DOHH2 (cell line): Measurements from ENCODE around the gene CLIP3.

Source experiments
- H3F3A ChIP-seq: fragments of 200-600 bp; sonication (generic), shearing (Covaris generic); 2 replicates; pipeline ENCODE4 v1.6.0; 2016; ENCODE audit warnings: antibody characterized with exemption, mild to moderate bottlenecking; ENCODE audit not compliant: control insufficient read depth, insufficient read depth
- H3K27ac ChIP-seq: fragments of 200-600 bp; sonication (generic); 2 replicates; pipeline ENCODE4 v1.5.1; 2014; ENCODE audit warnings: low read depth, mild to moderate bottlenecking, low read length, moderate library complexity
- H3K27me3 ChIP-seq: fragments of 200-600 bp; sonication (generic); 2 replicates; pipeline ENCODE4 v1.6.1; 2014; ENCODE audit warnings: mild to moderate bottlenecking, low read length, mixed read lengths; ENCODE audit not compliant: control insufficient read depth
- H3K36me3 ChIP-seq: fragments of 200-600 bp; sonication (generic); 2 replicates; pipeline ENCODE4 v1.6.1; 2014; ENCODE audit warnings: mild to moderate bottlenecking, low read length, moderate library complexity, mixed read lengths; ENCODE audit not compliant: control insufficient read depth
- H3K4me1 ChIP-seq: fragments of 200-600 bp; sonication (generic); 2 replicates; pipeline ENCODE4 v1.6.1; 2014; ENCODE audit warnings: mild to moderate bottlenecking, low read length, mixed read lengths; ENCODE audit not compliant: control insufficient read depth
- H3K4me2 ChIP-seq: fragments of 200-600 bp; sonication (generic); 2 replicates; pipeline ENCODE4 v1.6.0; 2014; ENCODE audit warnings: mild to moderate bottlenecking, low read length, moderate library complexity
- H3K4me3 ChIP-seq: fragments of 200-600 bp; sonication (generic); 2 replicates; pipeline ENCODE4 v1.5.1; 2014; ENCODE audit warnings: mild to moderate bottlenecking, low read length, mixed read lengths
- H3K79me2 ChIP-seq: fragments of 200-600 bp; sonication (generic); 2 replicates; pipeline ENCODE4 v1.6.1; 2014; ENCODE audit warnings: mild to moderate bottlenecking, low read length, mixed read lengths; ENCODE audit not compliant: control insufficient read depth
- H3K9me2 ChIP-seq: fragments of 200-600 bp; sonication (generic); replicated peaks from 2 replicates; pipeline ENCODE4 v1.6.1; 2014; ENCODE audit warnings: mild to moderate bottlenecking, low read length, mixed read lengths; ENCODE audit not compliant: control insufficient read depth
- H3K9me3 ChIP-seq: fragments of 200-600 bp; sonication (generic); 2 replicates; pipeline ENCODE4 v1.6.1; 2014; ENCODE audit warnings: antibody characterized with exemption, low read length, mixed read lengths; ENCODE audit not compliant: control insufficient read depth, insufficient read depth
- H4K20me1 ChIP-seq: fragments of 200-600 bp; sonication (generic); 2 replicates; pipeline ENCODE4 v1.6.0; 2014; ENCODE audit warnings: low read depth, mild to moderate bottlenecking, antibody characterized with exemption, low read length, moderate library complexity; ENCODE audit not compliant: control insufficient read depth, insufficient read depth
- CTCF ChIP-seq: fragments of 200-600 bp; sonication (generic); IDR thresholded peaks from one replicate; pipeline ENCODE4 v1.5.1; 2014; ENCODE audit warnings: antibody characterized with exemption, mild to moderate bottlenecking, low read depth, low read length; ENCODE audit not compliant: poor library complexity, severe bottlenecking
- EZH2phosphoT487 ChIP-seq: fragments of 200-600 bp; sonication (generic); IDR thresholded peaks from 2 replicates; pipeline ENCODE4 v1.6.1; 2017; ENCODE audit warnings: borderline replicate concordance, mild to moderate bottlenecking, antibody characterized with exemption, low read length, moderate library complexity, mixed read lengths

The CLIP3 gene

DNA sequence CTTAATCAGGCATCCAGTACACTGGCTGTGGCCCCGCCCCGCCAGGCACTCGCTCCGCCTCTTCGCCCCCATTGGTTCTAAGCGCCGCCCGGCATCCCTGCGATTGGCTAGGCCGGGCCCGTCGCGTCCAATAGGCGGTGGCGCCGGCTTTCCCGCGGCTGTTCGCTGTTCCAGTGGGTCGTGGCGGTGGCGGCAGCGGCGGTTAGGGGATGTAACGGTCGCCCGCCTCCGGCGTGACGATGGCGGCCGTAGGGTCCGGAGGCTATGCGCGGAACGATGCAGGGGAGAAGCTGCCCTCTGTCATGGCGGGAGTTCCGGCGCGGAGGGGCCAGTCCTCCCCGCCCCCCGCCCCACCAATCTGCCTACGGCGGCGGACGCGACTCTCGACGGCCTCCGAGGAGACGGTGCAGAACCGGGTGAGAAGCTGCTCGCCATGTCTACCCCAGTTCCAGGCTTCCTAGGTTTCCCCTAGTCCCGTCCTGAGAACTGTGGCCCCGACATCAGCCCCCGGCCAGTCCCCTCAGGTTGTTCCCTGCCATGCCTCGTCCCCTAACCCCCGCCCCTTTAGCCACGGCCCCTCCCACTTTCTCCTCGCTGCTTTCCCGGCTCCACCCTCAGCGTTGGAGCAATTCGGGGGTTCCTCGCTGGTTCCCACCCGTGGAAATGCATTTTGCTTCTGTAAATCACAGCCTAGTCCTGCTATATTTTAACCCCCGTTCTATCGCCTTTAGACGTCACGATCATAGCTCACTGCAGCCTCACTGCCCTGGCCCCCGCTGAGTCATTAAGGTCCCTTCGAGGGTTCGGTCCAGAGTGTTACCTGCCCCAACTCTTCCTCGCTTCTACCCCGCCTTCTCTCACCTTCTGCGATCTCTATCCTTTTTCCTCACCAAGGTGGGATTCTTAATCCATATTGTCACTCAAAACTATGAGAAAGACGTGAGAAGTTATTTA lies 22.3 kb upstream of the CLIP3 start, which contains the start of gene WDR62:
Gene WDR62 (plus strand): TSS at position 165 of the 954 bp plus-strand sequence. CDS start 75 bp downstream, at position 240.
- peaks cover 27% of the 10 kb centered on the region for H3K4me1 ChIP-seq
- no peaks in the 10 kb centered on the region for H3K9me2 ChIP-seq
- TF ChIP-seq EZH2phosphoT487 (no peak), CTCF (no peak)

GRCh38 chr19:36054119-36054732 lies 21.6 kb upstream of the CLIP3 start, which contains the start of gene THAP8:
Gene THAP8, minus strand, starts transcription at chr19:36054285. Its CDS starts 68 bp downstream, at chr19:36054217.
- H3K9me3 ChIP-seq: no peaks in the 10 kb centered on the region
- H3K4me1 ChIP-seq: peaks cover 27% of the 10 kb centered on the region
- H3K27me3 ChIP-seq: no peaks in the 10 kb centered on the region
- peak within 1 kb of the TSS; percentile 88 for H3K4me3 ChIP-seq
- H3K36me3 ChIP-seq: peaks cover 34% of the 10 kb centered on the region
- H3K27ac ChIP-seq: peak within 1 kb of the TSS; percentile 88
- TF ChIP-seq EZH2phosphoT487: no peak
- peak; percentile 56 for TF ChIP-seq CTCF
- no peaks in the 10 kb centered on the region for H3F3A ChIP-seq
- H3K9me2 ChIP-seq: no peaks in the 10 kb centered on the region
- H4K20me1 ChIP-seq: peaks cover 4% of the 10 kb centered on the region
- peak within 1 kb of the TSS; percentile 73 for H3K4me2 ChIP-seq
- H3K79me2 ChIP-seq: peaks cover 54% of the 10 kb centered on the region

More for the DNA sequence above, 22.3 kb upstream of the CLIP3 start, which contains the start of gene WDR62:
- Histone ChIP-seq H3K27me3 (no peaks in the 10 kb centered on the region), H4K20me1 (peaks cover 4% of the 10 kb centered on the region), H3K9me3 (no peaks in the 10 kb centered on the region), H3F3A (no peaks in the 10 kb centered on the region), H3K36me3 (peaks cover 42% of the 10 kb centered on the region), H3K27ac (peak within 1 kb of the TSS; percentile 88), H3K79me2 (peaks cover 62% of the 10 kb centered on the region), H3K4me2 (peak within 1 kb of the TSS; percentile 73), H3K4me3 (peak within 1 kb of the TSS; percentile 88)

DNA sequence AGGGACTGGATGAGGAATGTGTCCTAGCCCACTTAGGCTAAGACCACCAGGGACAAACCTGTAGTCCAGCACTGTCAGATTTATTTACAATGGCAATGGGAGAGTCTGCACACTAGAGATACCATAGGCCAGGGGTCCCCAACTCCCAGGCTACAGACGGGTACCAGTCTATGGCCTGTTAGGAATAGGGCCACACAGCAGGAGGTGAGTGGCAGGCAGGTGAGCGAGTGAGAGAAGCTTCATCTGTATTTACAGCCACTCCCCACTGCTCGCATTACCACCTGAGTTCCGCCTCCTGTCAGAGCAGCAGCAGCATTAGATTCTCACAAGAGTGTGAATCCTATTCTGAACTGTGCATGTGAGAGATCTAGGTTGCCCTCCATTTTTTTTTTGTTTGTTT lies 19.0 kb upstream of the CLIP3 start:
- peaks cover 11% of the 10 kb centered on the region for H3K36me3 ChIP-seq
- H3K9me2 ChIP-seq: no peaks in the 10 kb centered on the region
- no peak overlapping the region for H3K27ac ChIP-seq
- peaks cover 4% of the 10 kb centered on the region; the same call in 1 of the 2 replicates for H4K20me1 ChIP-seq
- no peak overlapping the region for H3K4me3 ChIP-seq
- H3K4me1 ChIP-seq: peaks cover 22% of the 10 kb centered on the region
- peaks cover 29% of the 10 kb centered on the region for H3K79me2 ChIP-seq
- TF ChIP-seq EZH2phosphoT487 (no peak), CTCF (no peak)
- H3K4me2 ChIP-seq: no peak overlapping the region
- H3K9me3 ChIP-seq: no peaks in the 10 kb centered on the region
- no peaks in the 10 kb centered on the region for H3F3A ChIP-seq
- H3K27me3 ChIP-seq: no peaks in the 10 kb centered on the region
